Ecto neural progenitor cell (in vitro differentiated cells): Measurements from ENCODE around the gene BHLHE23.

ENCODE experiments used
- DNase-seq: peaks from one replicate; pipeline ENCODE4 v3.0.0-alpha.2; 2018; ENCODE audit warnings: low spot score

BHLHE23 gene

GRCh38 chr20:62971950-62972844, 34.6 kb downstream of the BHLHE23 start:
- DNase-seq: peak; percentile 93

- DNase-seq: no peak
Measured at GRCh38 chr20:62971211-62971949, 35.4 kb downstream of the BHLHE23 start.

- DNase-seq: no peak
Measured at GRCh38 chr20:62970307-62971210, 36.2 kb downstream of the BHLHE23 start.

- DNase-seq: no peak
Measured at GRCh38 chr20:62969939-62970306, 36.8 kb downstream of the BHLHE23 start.

GRCh38 chr20:62969179-62969760, 37.5 kb downstream of the BHLHE23 start:
- no peak for DNase-seq

GRCh38 chr20:62968378-62969178, 38.2 kb downstream of the BHLHE23 start:
- DNase-seq: no peak

- DNase-seq: no peak
Measured at GRCh38 chr20:62967628-62968351, 39.0 kb downstream of the BHLHE23 start.

- no peak for DNase-seq
Measured at GRCh38 chr20:62967149-62967501, 39.6 kb downstream of the BHLHE23 start.

GRCh38 chr20:62966212-62967148, 40.3 kb downstream of the BHLHE23 start:
- no peak for DNase-seq

- DNase-seq: no peak
Measured at GRCh38 chr20:62965363-62965771, 41.4 kb downstream of the BHLHE23 start.

- no peak for DNase-seq
Measured at GRCh38 chr20:62964700-62965099, 42.1 kb downstream of the BHLHE23 start.

GRCh38 chr20:62963614-62964397, 43.0 kb downstream of the BHLHE23 start:
- DNase-seq: no peak

- no peak for DNase-seq
Measured at GRCh38 chr20:62962891-62963613, 43.7 kb downstream of the BHLHE23 start.

GRCh38 chr20:62962221-62962879, 44.4 kb downstream of the BHLHE23 start:
- DNase-seq: no peak

- no peak for DNase-seq
Measured at GRCh38 chr20:62961799-62962198, 45.0 kb downstream of the BHLHE23 start.

GRCh38 chr20:62961310-62961783, 45.4 kb downstream of the BHLHE23 start:
- DNase-seq: peak; percentile 81
